C1 segment of cervical spinal cord (tissue), 14 donors: ENCODE measurements around the gene BRD9.

Experiments used
- DNase-seq, 14 donors: peaks; one replicate each; lab custom pipeline; 2025; lab: John Stamatoyannopoulos, UW

Gene BRD9

GRCh38 chr5:903756-904096 lies 11.1 kb upstream of the BRD9 start:
- no peak for DNase-seq

- DNase-seq = no peak
Observed at GRCh38 chr5:902129-902916, 9.7 kb upstream of the BRD9 start.

GRCh38 chr5:900781-901180 lies 8.2 kb upstream of the BRD9 start:
- DNase-seq = no peak

GRCh38 chr5:893711-894110 lies 1.1 kb upstream of the BRD9 start:
- DNase-seq = no peak

GRCh38 chr5:893137-893506 lies 521 bp upstream of the BRD9 start:
- no peak for DNase-seq

GRCh38 chr5:891837-892393 lies 686 bp downstream of the BRD9 start:
- peak in 4 of 14 donors; percentile 9 to 49 (median 43) for DNase-seq

- DNase-seq = no peak
Observed at GRCh38 chr5:891117-891836, 1.3 kb downstream of the BRD9 start.

- DNase-seq = no peak
Observed at GRCh38 chr5:889075-889710, 3.4 kb downstream of the BRD9 start.

- DNase-seq = no peak
Observed at GRCh38 chr5:888638-889035, 4.0 kb downstream of the BRD9 start.

- no peak for DNase-seq
Observed at GRCh38 chr5:887947-888637, 4.5 kb downstream of the BRD9 start.

- no peak for DNase-seq
Observed at GRCh38 chr5:886716-887325, 5.8 kb downstream of the BRD9 start.

- no peak for DNase-seq
Observed at GRCh38 chr5:886036-886435, 6.6 kb downstream of the BRD9 start.

- peak in 5 of 14 donors; percentile 9 to 39 (median 33) for DNase-seq
Observed at GRCh38 chr5:885529-885928, 7.1 kb downstream of the BRD9 start.

GRCh38 chr5:885127-885442 lies 7.5 kb downstream of the BRD9 start:
- DNase-seq = no peak

- no peak for DNase-seq
Observed at GRCh38 chr5:884345-885126, 8.1 kb downstream of the BRD9 start.

GRCh38 chr5:883475-884181 lies 9.0 kb downstream of the BRD9 start:
- DNase-seq = peak in 5 of 14 donors; percentile 6 to 67 (median 14)

- DNase-seq = no peak
Observed at GRCh38 chr5:882253-883183, 10.1 kb downstream of the BRD9 start.

- no peak for DNase-seq
Observed at GRCh38 chr5:881551-881935, 11.1 kb downstream of the BRD9 start.
